HG02943 (cell line): ENCODE measurements around the gene AATF.

Experiments
- ATAC-seq: cut with Tn5 transposase; IDR thresholded peaks from one replicate; pipeline ENCODE4 v1.9.1; 2021; ENCODE audit warnings: mild to moderate bottlenecking, low read depth, moderate library complexity; ENCODE audit not compliant: unreplicated experiment

AATF gene

GRCh38 chr17:37037590-37038155, 88.9 kb downstream of the AATF start:
- ATAC-seq, result no peak

DNA sequence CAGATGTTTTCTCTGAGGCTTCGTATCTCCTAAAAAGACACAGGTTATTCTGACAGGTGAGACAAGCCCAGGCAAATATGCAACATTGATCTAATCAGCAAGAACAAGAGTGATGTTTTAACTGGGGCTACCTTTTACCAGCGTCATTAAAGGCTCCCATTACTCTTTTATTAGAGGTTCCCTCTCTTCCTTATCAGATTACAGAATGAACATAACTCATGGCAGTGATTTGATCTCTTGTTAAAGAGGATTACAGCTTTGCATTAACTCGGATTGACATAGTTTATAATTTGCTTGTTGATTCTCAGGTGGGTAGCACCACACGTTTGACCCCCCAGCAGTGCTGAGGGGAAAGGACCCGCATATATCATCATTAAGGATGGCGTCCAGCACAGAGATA, 90.5 kb downstream of the AATF start:
- no peak for ATAC-seq

DNA sequence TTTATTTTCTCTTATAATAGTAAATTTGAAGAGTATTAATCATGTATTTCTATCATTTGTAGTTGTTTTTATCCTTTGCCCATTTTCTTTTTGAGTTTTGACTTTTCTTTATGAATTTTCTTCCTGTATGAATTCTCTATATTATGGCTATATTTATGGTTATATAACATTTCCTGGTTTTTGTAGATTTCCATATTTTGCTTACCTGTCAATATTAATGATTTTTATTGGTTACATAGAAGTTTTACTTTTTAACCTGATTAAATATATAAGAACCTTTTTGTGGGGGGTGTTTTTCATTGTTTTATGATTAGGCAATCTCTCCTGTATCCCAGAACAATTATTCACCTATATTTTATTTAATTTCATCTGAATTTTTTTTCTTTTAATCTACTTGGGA, 93.2 kb downstream of the AATF start:
- no peak for ATAC-seq

- no peak for ATAC-seq
Measured at GRCh38 chr17:37043201-37043600, 94.4 kb downstream of the AATF start.

- ATAC-seq, result no peak
Measured at GRCh38 chr17:37045351-37045922, 96.7 kb downstream of the AATF start.

GRCh38 chr17:37047631-37048104, 98.9 kb downstream of the AATF start:
- ATAC-seq, result no peak

DNA sequence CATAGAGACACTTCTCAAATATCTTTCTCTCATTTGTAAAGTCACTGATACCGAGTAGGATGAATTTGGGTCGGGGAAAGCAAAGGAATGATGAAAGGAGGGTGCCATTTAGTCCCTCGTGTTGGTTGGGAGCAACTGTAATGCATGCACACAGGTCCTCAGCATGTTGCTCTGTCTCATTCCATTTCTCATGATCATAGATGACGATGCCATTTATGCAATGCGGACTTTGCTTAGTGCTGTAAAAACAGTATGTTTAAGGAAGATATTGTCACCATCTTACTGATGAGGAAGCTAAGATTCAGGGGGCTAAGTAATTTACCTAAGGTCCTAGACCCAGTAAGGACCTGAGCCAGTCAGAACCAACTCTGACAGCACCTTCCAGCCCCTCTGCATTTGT, 100.1 kb downstream of the AATF start:
- ATAC-seq, result no peak

DNA sequence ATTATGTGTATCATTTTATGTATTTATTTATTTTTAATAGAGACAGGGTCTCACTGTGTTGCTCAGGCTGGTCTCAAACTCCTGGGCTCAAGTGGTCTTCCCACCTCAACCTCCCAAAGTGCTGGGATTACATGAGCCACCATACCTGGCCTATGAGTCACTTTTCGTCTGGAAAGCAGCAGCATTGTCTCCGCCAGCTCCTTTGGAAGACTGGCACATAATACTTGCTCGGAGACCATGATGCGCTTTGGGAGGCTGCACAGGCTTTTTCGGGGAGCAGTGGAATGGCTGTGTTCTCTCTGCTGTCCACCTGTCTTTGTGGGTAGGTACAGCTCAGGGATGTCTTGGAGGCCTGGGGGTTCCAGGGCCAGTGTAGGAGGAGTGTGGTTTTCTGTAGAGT, 102.2 kb downstream of the AATF start:
- ATAC-seq, result no peak

- ATAC-seq, result no peak
Measured at GRCh38 chr17:37051381-37051780, 102.6 kb downstream of the AATF start.

GRCh38 chr17:37051833-37052232, 103.1 kb downstream of the AATF start:
- no peak for ATAC-seq

GRCh38 chr17:37052450-37052849, 103.7 kb downstream of the AATF start:
- no peak for ATAC-seq

DNA sequence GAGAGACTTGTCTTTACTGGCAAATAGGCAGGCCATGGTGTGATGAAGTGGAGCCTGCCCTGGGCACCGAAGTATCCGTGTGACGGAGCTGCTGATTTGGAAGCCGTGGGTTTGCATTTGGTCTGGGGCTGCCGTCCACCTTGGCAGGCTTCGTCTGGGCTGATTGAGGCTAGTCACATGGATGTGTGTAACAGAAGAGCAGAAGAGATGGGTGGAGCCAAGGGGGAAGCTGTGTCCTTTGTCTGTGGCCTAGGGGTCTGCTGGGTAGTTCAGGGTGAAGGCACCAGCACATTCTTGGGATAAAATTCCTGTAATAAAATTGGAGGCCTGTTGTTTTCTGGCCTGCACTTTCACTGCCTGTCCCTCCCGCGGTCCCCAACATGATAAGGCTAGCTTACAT, 106.1 kb downstream of the AATF start:
- ATAC-seq, result no peak

GRCh38 chr17:37056622-37057021, 107.9 kb downstream of the AATF start:
- ATAC-seq, result no peak

GRCh38 chr17:37059493-37059892, 110.7 kb downstream of the AATF start:
- no peak for ATAC-seq

DNA sequence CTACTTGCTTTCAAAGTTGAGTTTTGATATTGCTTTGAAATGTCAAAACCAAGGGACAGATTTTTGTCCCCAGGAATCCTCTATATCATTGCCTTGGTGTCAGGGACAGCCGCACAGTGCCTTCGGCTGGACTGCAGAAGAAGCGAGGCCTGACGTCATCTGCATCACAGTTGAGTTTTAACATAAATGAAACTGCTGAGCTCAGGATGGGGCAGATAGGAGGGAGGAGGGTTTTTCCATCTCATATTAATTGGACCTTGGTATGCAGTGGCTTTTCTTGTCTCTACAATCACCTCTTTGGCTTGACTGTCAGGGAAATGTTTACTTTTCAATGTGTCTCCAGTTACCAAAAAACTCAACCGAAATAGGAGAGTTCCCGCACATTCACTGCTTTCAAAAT, 111.3 kb downstream of the AATF start:
- ATAC-seq, result no peak

- ATAC-seq, result no peak
Measured at GRCh38 chr17:37060928-37061327, 112.2 kb downstream of the AATF start.

GRCh38 chr17:37062021-37062420, 113.3 kb downstream of the AATF start:
- no peak for ATAC-seq

DNA sequence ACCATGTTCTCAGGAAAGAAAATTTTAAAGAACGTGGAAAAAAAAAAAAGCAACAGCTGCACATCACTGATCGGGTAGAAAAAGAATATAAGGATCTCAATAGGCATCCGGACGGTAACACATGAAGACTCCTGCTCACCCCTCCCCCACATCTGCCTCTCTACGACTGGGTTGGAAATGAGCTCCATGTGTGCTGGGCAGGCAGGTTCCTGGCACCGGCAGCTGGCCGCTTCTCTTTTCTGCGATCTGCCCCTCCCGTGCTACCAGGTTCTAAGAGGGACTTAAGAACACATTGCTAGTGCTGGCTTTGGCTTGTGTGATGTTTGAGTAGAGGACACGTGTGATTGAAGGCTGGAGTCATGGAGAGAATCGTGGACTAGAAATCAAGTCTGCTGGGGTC, 115.5 kb downstream of the AATF start:
- ATAC-seq, result no peak

DNA sequence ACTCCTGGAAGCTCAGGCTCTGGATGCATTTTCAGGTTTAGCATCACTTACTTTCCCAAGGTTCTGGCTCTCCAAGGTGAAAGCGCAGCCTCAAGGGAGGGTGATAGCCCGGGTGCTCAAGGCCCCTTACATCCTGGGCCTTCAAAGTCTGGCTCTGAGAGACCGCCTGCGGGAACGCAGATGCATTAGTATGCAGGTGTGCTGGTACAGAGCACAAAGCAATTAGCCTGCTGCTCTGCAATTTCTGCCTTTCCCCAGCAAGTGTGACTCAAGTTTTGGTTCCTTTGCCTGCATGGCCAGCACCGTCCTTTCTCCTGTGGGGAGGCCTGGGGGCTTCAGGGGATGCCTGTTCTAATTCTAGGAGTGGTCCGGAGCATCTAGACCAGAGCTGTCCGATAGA, 116.2 kb downstream of the AATF start:
- no peak for ATAC-seq

DNA sequence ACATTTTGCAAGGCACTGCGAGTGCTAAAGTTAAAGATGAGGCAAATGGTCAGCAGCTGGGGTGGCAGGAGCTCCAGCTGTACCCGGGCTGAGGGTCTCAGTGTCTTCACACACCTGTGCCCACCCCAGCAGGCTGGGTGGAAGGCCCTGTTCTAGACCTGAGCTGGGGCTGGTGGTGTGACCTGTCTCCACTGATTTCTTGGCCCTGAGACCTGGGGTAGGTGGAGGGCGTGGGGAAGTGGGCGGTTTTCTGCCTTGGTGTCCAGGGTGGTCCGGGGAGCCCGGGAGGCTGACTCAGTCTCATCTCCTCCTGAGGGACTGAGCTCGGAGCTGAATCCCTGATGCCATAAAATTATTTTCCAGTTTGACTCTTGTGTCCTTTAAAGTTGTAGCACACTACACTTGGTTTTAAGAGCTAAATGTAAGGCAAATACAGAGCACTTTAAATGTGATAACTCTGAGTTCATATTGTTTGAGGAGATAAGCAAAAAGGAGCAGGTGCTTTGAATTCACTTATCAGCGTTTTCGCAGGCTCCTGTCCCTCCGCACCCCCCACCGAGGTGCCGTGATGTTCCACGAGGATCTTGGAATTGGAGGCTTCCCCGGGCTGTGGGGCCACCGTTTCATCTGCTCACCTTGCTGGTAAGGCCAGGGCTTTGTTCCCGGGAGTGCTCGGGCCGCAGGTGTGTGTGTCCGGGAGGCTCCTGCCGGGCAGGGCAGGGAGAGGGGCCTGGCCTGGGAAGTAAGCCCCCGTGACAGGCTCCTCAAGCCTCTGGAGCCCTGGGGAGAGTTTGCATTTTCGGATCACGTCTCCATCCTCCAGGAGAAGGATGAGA, 117.0 kb downstream of the AATF start:
- ATAC-seq, result no peak

DNA sequence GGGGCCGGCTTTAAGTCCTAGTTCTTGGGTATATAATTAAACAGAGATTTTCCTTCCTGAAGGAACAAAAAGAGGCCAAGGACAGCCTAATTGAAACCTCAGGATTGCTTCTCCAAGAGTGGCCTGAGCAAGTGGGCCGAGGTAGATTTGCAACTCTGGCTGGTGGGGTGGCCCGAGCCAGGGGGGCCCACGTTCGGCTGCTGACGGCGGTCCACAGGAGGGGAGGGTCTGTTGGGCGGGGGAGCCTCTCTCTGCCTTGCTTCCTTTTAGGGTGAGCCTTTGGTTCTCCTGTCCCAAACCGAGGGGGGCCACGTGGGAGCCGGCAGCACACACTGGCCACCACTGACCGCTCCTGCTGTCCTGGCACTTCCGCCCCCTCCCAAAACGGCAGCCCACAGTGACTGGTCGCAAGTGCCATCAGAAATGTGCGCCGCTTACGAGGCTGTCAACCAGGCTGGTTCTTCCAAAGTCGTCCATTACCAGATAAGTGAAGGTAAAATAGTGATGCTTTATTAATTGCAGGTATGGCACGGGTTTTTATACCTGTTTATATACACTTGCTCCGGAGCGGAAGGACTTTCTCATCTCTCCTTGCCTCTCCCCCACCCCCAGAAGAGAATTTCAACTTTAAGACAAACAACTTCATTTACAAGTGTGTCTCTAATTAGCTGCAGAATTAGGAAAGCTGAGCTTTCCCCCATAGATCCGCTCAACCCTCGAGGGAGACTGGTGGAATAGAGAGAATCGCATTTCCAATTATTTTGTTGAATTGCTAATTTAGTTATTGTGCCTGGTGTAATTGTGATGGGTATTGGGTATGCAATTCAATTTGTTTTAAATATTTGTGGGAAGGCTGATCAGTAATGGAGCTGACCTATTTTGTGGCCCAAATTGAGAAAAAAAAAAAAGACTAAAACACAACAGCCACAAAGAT, 117.8 kb downstream of the AATF start:
- ATAC-seq, result no peak
